Transverse colon (tissue), 4 donors: ENCODE measurements around the gene EML6. TPM values are rescaled to one million over a fixed set of nuclear protein-coding genes. Genes with fewer than 3 reads are reported as not detected.

Experiments
- DNase-seq: peaks from one replicate; pipeline ENCODE4 v3.0.0-alpha.2; 2019
- H3K27ac ChIP-seq, 4 donors: fragments of 200-600 bp; sonication (generic); 2 replicates each; pipeline ENCODE4 v1.5.1; 2016 to 2018; ENCODE audit warnings: inconsistent platforms in 4 of 4
- H3K27me3 ChIP-seq: fragments of 200-600 bp; sonication (generic); 2 replicates; pipeline ENCODE4 v1.5.1; 2017; ENCODE audit warnings: inconsistent platforms
- H3K36me3 ChIP-seq, 4 donors: fragments of 200-600 bp; sonication (generic); 2 replicates each; pipeline ENCODE4 v1.5.1; 2017 to 2019; ENCODE audit warnings: inconsistent platforms in 4 of 4
- H3K4me1 ChIP-seq, 4 donors: fragments of 200-600 bp; sonication (generic); 2 replicates each; pipeline ENCODE4 v1.5.1; 2017 to 2020; ENCODE audit warnings: inconsistent platforms in 4 of 4
- H3K4me3 ChIP-seq, 4 donors: fragments of 200-600 bp; sonication (generic); 1 replicate in 1 of 4; 2 replicates in 3 of 4; pipeline versions ENCODE4 v1.5.1 to v1.6.1; 2017 to 2019; ENCODE audit warnings: inconsistent platforms in 4 of 4
- H3K9me3 ChIP-seq, 2 donors: fragments of 200-600 bp; sonication (generic); 2 replicates each; pipeline ENCODE4 v1.5.1; 2017 to 2019; ENCODE audit warnings: inconsistent platforms in 2 of 2
- CTCF ChIP-seq, 5 experiments: fragments of 200-600 bp in 3 of 5; fragments of 450-650 bp in 2 of 5; sonication (generic) in 3 of 5; IDR thresholded peaks; 1 replicate in 2 of 5; 2 replicates in 3 of 5; pipeline ENCODE4 v1.5.1; 2016 to 2017; ENCODE audit warnings: antibody characterized with exemption in 5 of 5, inconsistent platforms in 3 of 5, mild to moderate bottlenecking in 2 of 5, moderate library complexity in 1 of 5
- EP300 ChIP-seq: sonication (generic); formaldehyde crosslinking; IDR thresholded peaks from one replicate; pipeline ENCODE4 v1.6.1; 2017; ENCODE audit warnings: antibody characterized with exemption, low read depth
- POLR2A ChIP-seq: fragments of 450-650 bp; IDR thresholded peaks from one replicate; pipeline ENCODE4 v1.6.1; 2016; ENCODE audit warnings: antibody characterized with exemption, mild to moderate bottlenecking, moderate library complexity
- POLR2AphosphoS5 ChIP-seq, 3 donors: sonication (generic); formaldehyde crosslinking; IDR thresholded peaks; one replicate each; pipeline ENCODE4 v1.6.1; 2016; ENCODE audit warnings: antibody characterized with exemption in 3 of 3
- WGBS, 2 donors: methylation state at CpG; one replicate each; pipeline ENCODE4 v1.1.5; 2018; ENCODE audit warnings: low coverage in 1 of 2; 5-methylcytosine and 5-hydroxymethylcytosine counted together
- in situ Hi-C, 4 donors: fragments of 200-750 bp; cut with MboI; loops; one replicate each; pipeline versions ENCODE4 v1.15.0 to v1.15.1; 2017; ENCODE audit warnings: low sequenced_read_pairs in 3 of 4, low pct_ligation_motif_present in 1 of 4, low pct_unique_long_range_greater_than_20kb in 1 of 4
- intact Hi-C: fragments of 100-400 bp; cut with DNase I; formaldehyde crosslinking; loops from one replicate; pipeline ENCODE4 v1.15.1; 2023; ENCODE audit warnings: low total_unique reads
- total RNA-seq, 4 donors: library from RNA; depleted of rRNA; stranded (reverse); fragments of >200 nt; gene quantifications; one replicate each; pipeline ENCODE4 v1.1.0, GENCODE V29; 2016

EML6 gene
- total RNA-seq, 4 donors from 2014 or later: 1.5 to 8.2 (median 3.4) TPM

- TF ChIP-seq POLR2AphosphoS5 (IDR thresholded peaks at IDR 0.05): peak in 1 of 3 donors; percentile 9
- TF ChIP-seq CTCF (IDR thresholded peaks at IDR 0.05): no peak
- TF ChIP-seq POLR2A: no peak
- Histone ChIP-seq H3K9me3 (no peaks in the 10 kb centered on the region), H3K4me1 (peaks cover 0 to 19% (median 14%) of the 10 kb centered on the region in 4 donors), H3K27ac (peak overlapping the region; percentile 75 to 85 (median 78)), H3K36me3 (no peaks in the 10 kb centered on the region), H3K4me3 (peak overlapping the region; percentile 41 to 68 (median 60)), H3K27me3 (peaks cover 27% of the 10 kb centered on the region)
- intact Hi-C loops: no loop called here
- no peak for DNase-seq
- 0 to 2% methylated on average over 10 to 23 of the region's 23 CpGs for WGBS, 2 donors
- in situ Hi-C loops: loop anchor here in 3 of 4 donors (25.0 kb wide), 3 partner anchors 438 to 612 kb away; partner anchors contain the start of gene ACYP2 (in 2 of the 3)
Observed at GRCh38 chr2:54723996-54724559, 616 bp downstream of the EML6 start.

GRCh38 chr2:54724560-54725342 is 1.3 kb downstream of the EML6 start:
- intact Hi-C loops (no loop called here), in situ Hi-C loops (loop anchor here in 3 of 4 donors (25.0 kb wide), 3 partner anchors 438 to 612 kb away; partner anchors contain the start of gene ACYP2 (in 2 of the 3))
- peak overlapping the region; percentile 26 to 68 (median 60) for H3K4me3 ChIP-seq
- peaks cover 27% of the 10 kb centered on the region for H3K27me3 ChIP-seq
- TF ChIP-seq CTCF (IDR thresholded peaks at IDR 0.05) (no peak), POLR2AphosphoS5 (IDR thresholded peaks at IDR 0.05) (no peak), POLR2A (no peak), EP300 (no peak)
- 0 to 3% methylated on average over 4 to 76 of the region's 87 CpGs for WGBS, 2 donors
- no peak overlapping the region for H3K27ac ChIP-seq
- H3K4me1 ChIP-seq: peaks cover 0 to 19% (median 14%) of the 10 kb centered on the region in 4 donors
- no peaks in the 10 kb centered on the region for H3K36me3 ChIP-seq
- DNase-seq: peak; percentile 27
- H3K9me3 ChIP-seq: no peaks in the 10 kb centered on the region

- peaks cover 0 to 19% (median 14%) of the 10 kb centered on the region in 4 donors for H3K4me1 ChIP-seq
- in situ Hi-C loops: no loop called here
- WGBS, 2 donors: 43 to 62% methylated on average over 7 to 8 of the region's 8 CpGs
- H3K27ac ChIP-seq: no peak overlapping the region
- intact Hi-C loops: no loop called here
- H3K36me3 ChIP-seq: no peaks in the 10 kb centered on the region
- H3K4me3 ChIP-seq: peak overlapping the region in 2 of 4 donors; percentile 68
- peaks cover 27% of the 10 kb centered on the region for H3K27me3 ChIP-seq
- DNase-seq: no peak
- H3K9me3 ChIP-seq: no peaks in the 10 kb centered on the region
- TF ChIP-seq POLR2AphosphoS5 (IDR thresholded peaks at IDR 0.05) (no peak), CTCF (IDR thresholded peaks at IDR 0.05) (no peak), POLR2A (no peak), EP300 (no peak)
Observed at GRCh38 chr2:54725343-54726099, 2.1 kb downstream of the EML6 start.

- DNase-seq: no peak
- in situ Hi-C loops: no loop called here
- Histone ChIP-seq H3K9me3 (no peaks in the 10 kb centered on the region), H3K4me3 (no peak overlapping the region), H3K27me3 (peaks cover 27% of the 10 kb centered on the region), H3K27ac (no peak overlapping the region), H3K4me1 (peaks cover 0 to 19% (median 14%) of the 10 kb centered on the region in 4 donors), H3K36me3 (no peaks in the 10 kb centered on the region)
- TF ChIP-seq CTCF (IDR thresholded peaks at IDR 0.05) (no peak), POLR2AphosphoS5 (IDR thresholded peaks at IDR 0.05) (no peak), EP300 (no peak), POLR2A (no peak)
- 88 to 94% methylated on average over 1 of the region's 1 CpG for WGBS, 2 donors
- intact Hi-C loops: no loop called here
Observed at GRCh38 chr2:54726431-54726830, 3.0 kb downstream of the EML6 start.
